GM12878 (cell line): Measurements from ENCODE around the gene HLA-G. TPM values are rescaled to one million over a fixed set of nuclear protein-coding genes. Genes with fewer than 3 reads are reported as not detected.

ENCODE experiments used
- ATAC-seq: fragments of 200-7000 bp; cut with Tn5 transposase; 3 replicates; pipeline ENCODE4 v1.9.1; 2020; ENCODE audit warnings: mild to moderate bottlenecking, moderate library complexity
- BruUV-seq: library from RNA; stranded (reverse); fragments of 400-500 nt; replicated peaks from 2 replicates; lab custom pipeline; 2021; lab: Mats Ljungman, UMichigan
- CTCF ChIA-PET: fragments of 300-600 bp; sonication (Branson Sonifier 250); formaldehyde crosslinking; extraction: SDS; loops from one replicate; lab custom pipeline; 2021; ENCODE audit warnings: inconsistent platforms; lab: Yijun Ruan, JAX
- POLR2A ChIA-PET: fragments of 350-600 bp; formaldehyde crosslinking; extraction: SDS; loops from one replicate; lab custom pipeline; 2021; ENCODE audit warnings: inconsistent platforms; lab: Charles Lee
- RAD21 ChIA-PET: fragments of 300-600 bp; sonication (Branson Sonifier 250); formaldehyde crosslinking; loops from one replicate; lab custom pipeline; 2023; ENCODE audit warnings: antibody characterized with exemption; ENCODE audit not compliant: unreplicated experiment; lab: Charles Lee
- SMC1A ChIA-PET: fragments of 300-600 bp; sonication (Branson Sonifier 250); formaldehyde crosslinking; loops from one replicate; lab custom pipeline; 2023; ENCODE audit not compliant: unreplicated experiment, uncharacterized antibody; lab: Charles Lee
- DNase-seq: peaks from one replicate; pipeline ENCODE4 v3.0.0-alpha.2; 2011; ENCODE audit warnings: low read depth, low spot score
- FAIRE-seq: peaks from 3 replicates; lab custom pipeline; 2011; peaks lifted over from hg19 to GRCh38; lab: Jason Lieb, UNC
- H2AFZ ChIP-seq: 2 replicates; pipeline ENCODE4 v1.6.0; 2011; ENCODE audit warnings: low read depth, low read length, control low read depth; ENCODE audit not compliant: control insufficient read depth
- H3K27ac ChIP-seq: 2 replicates; pipeline ENCODE4 v1.5.1; 2011; ENCODE audit warnings: control low read depth; ENCODE audit not compliant: control insufficient read depth, insufficient read depth
- H3K27me3 ChIP-seq, 2 experiments: replicated peaks in 1 of 2; 2 replicates each; pipeline versions ENCODE4 v1.6.0 to v1.6.1; 2011; ENCODE audit warnings: low read length in 1 of 2; ENCODE audit not compliant: control insufficient read depth in 2 of 2, insufficient read depth in 2 of 2
- H3K36me3 ChIP-seq, 2 experiments: 2 replicates each; pipeline ENCODE4 v1.5.1; 2011; ENCODE audit warnings: low read length in 1 of 2; ENCODE audit not compliant: control insufficient read depth in 2 of 2, insufficient read depth in 2 of 2
- H3K4me1 ChIP-seq: 2 replicates; pipeline ENCODE4 v1.6.1; 2011; ENCODE audit warnings: mild to moderate bottlenecking, low read length, moderate library complexity, mixed read lengths; ENCODE audit not compliant: control insufficient read depth, insufficient read depth
- H3K4me2 ChIP-seq: 2 replicates; pipeline ENCODE4 v1.6.0; 2011; ENCODE audit warnings: control low read depth; ENCODE audit not compliant: control insufficient read depth, insufficient read depth
- H3K4me3 ChIP-seq: fragments of 200-600 bp; sonication (generic); 2 replicates; pipeline ENCODE4 v1.5.1; 2016
- H3K79me2 ChIP-seq: 2 replicates; pipeline ENCODE4 v1.6.0; 2011; ENCODE audit warnings: low read length; ENCODE audit not compliant: control insufficient read depth, insufficient read depth
- H3K9ac ChIP-seq: 2 replicates; pipeline ENCODE4 v1.8.0; 2011; ENCODE audit warnings: low read length, control low read depth, mixed read lengths; ENCODE audit not compliant: control insufficient read depth, insufficient read depth
- H3K9me3 ChIP-seq: replicated peaks from 3 replicates; pipeline ENCODE4 v1.5.1; 2011; ENCODE audit warnings: mild to moderate bottlenecking, low read length; ENCODE audit not compliant: control insufficient read depth, insufficient read depth
- H4K20me1 ChIP-seq: 2 replicates; pipeline ENCODE4 v1.6.0; 2011; ENCODE audit not compliant: control insufficient read depth, insufficient read depth
- CHD1 ChIP-seq: IDR thresholded peaks from 2 replicates; pipeline ENCODE4 v1.6.1; 2012; ENCODE audit warnings: low read depth, low read length, improper control_type of control experiment
- EED ChIP-seq: sonication (generic); IDR thresholded peaks from 2 replicates; pipeline ENCODE4 v1.6.1; 2016; ENCODE audit warnings: antibody characterized with exemption, low read depth
- IKZF1 ChIP-seq: fragments of 450-650 bp; conservative IDR thresholded peaks from 2 replicates; pipeline ENCODE4 v1.6.1; 2017; ENCODE audit warnings: antibody characterized with exemption, mild to moderate bottlenecking
- LARP7 ChIP-seq: fragments of 450-650 bp; IDR thresholded peaks from 2 replicates; pipeline ENCODE4 v1.6.1; 2017; ENCODE audit warnings: mild to moderate bottlenecking
- NFXL1 ChIP-seq: fragments of 450-650 bp; IDR thresholded peaks from 2 replicates; pipeline ENCODE4 v1.6.1; 2017; ENCODE audit warnings: antibody characterized with exemption, mild to moderate bottlenecking, borderline replicate concordance
- PAX5 ChIP-seq: IDR thresholded peaks from 2 replicates; pipeline ENCODE4 v1.6.1; 2011; ENCODE audit warnings: low read depth, low read length, borderline replicate concordance
- POLR2A ChIP-seq: IDR thresholded peaks from 2 replicates; pipeline ENCODE4 v1.6.1; 2011; ENCODE audit warnings: low read depth, mild to moderate bottlenecking, low read length
- RAD21 ChIP-seq: IDR thresholded peaks from 2 replicates; pipeline ENCODE4 v1.6.1; 2011; ENCODE audit warnings: mild to moderate bottlenecking, low read depth, low read length, moderate library complexity; ENCODE audit not compliant: insufficient read depth
- RFX5 ChIP-seq: IDR thresholded peaks from 2 replicates; pipeline ENCODE4 v1.6.1; 2011; ENCODE audit warnings: low read depth, low read length, improper control_type of control experiment
- SMAD1 ChIP-seq: fragments of 450-650 bp; IDR thresholded peaks from 2 replicates; pipeline ENCODE4 v1.6.1; 2018; ENCODE audit warnings: mild to moderate bottlenecking, low read depth; ENCODE audit not compliant: partially characterized antibody
- TCF12 ChIP-seq: IDR thresholded peaks from 2 replicates; pipeline ENCODE4 v1.6.1; 2011; ENCODE audit warnings: low read depth, mild to moderate bottlenecking, low read length
- ZNF217 ChIP-seq: fragments of 450-650 bp; IDR thresholded peaks from 2 replicates; pipeline ENCODE4 v1.6.1; 2017; ENCODE audit warnings: antibody characterized with exemption, mild to moderate bottlenecking
- WGBS: methylation state at CpG from one replicate; pipeline ENCODE4 v1.1.6; 2016; ENCODE audit warnings: low lambda C conversion rate; ENCODE audit not compliant: insufficient replicate concordance, insufficient coverage; ENCODE audit errors: missing lambda C conversion rate; 5-methylcytosine and 5-hydroxymethylcytosine counted together
- in situ Hi-C: fragments of 300-500 bp; cut with MboI; formaldehyde crosslinking; loops from 9 replicates; pipeline ENCODE4 v1.14.3; 2018; ENCODE audit warnings: mixed read lengths
- intact Hi-C: fragments of 100-400 bp; cut with micrococcal nuclease; formaldehyde crosslinking; loops from one replicate; pipeline ENCODE4 v1.14.2; 2022; ENCODE audit not compliant: unreplicated experiment
- polyA plus RNA-seq, 11 experiments: library from polyadenylated mRNA; depleted of rRNA in 4 of 11; unstranded in 6 of 11; stranded (reverse) in 5 of 11; fragments of >200 nt; fragmentation: Nextera tagmentation in 4 of 11; fragmentation: Illumina TruSeq in 1 of 11; extraction: Ambion mirVana in 4 of 11; extraction: Trizol in 1 of 11; gene quantifications; 1 replicate in 1 of 11; 2 replicates in 10 of 11; pipeline versions ENCODE4 v1.2.1 to v1.2.3, GENCODE V29; 2011 to 2016; ENCODE audit warnings: inconsistent platforms in 2 of 11, missing spikeins in 2 of 11, low read depth in 1 of 11
- total RNA-seq, 4 experiments: library from RNA; depleted of rRNA in 3 of 4; stranded (reverse); fragments of >200 nt in 3 of 4; fragmentation: Illumina TruSeq in 1 of 4; extraction: Trizol in 1 of 4; gene quantifications; 2 replicates each; pipeline versions ENCODE4 v1.2.1 to v1.2.3, GENCODE V29; 2013 to 2021
- TF ChIP-seq, protein P1 (sequence below): fragments of 150-350 bp; IDR thresholded peaks from 2 replicates; pipeline ENCODE4 v1.6.1; 2014; ENCODE audit warnings: mild to moderate bottlenecking, low read depth, low read length
- TF ChIP-seq, protein P2 (sequence below): fragments of 450-650 bp; IDR thresholded peaks from 2 replicates; pipeline ENCODE4 v1.6.1; 2016; ENCODE audit warnings: mild to moderate bottlenecking, moderate library complexity, borderline replicate concordance

HLA-G gene
- total and polyA plus RNA-seq, 10 of the 15 experiments (the other 5 are each of a cell fraction or from before 2014, with no cell fraction given), result 0.10 to 2.9 (median 1.3) TPM; not detected in 5

DNA sequence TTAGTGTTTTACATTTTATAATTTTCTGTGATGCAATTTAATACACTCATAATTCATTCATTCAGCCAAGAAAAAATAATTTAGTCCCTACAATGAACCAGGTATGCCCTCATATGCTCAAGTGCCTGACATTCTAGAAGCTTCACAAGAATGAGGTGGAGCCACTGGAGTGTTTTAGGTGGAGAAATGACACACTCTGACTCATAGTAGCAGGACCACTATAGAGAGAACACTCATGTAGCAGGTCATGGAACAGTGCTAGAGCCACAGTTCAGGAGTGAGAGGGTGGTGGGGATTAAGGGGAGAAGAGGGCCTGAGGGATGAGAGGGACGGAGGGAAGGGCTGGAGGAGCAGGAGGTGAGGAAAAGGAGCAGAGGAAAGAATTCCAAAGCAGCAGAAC is 1.4 kb upstream of the HLA-G start (continued):
- TF ChIP-seq, protein P1, sequence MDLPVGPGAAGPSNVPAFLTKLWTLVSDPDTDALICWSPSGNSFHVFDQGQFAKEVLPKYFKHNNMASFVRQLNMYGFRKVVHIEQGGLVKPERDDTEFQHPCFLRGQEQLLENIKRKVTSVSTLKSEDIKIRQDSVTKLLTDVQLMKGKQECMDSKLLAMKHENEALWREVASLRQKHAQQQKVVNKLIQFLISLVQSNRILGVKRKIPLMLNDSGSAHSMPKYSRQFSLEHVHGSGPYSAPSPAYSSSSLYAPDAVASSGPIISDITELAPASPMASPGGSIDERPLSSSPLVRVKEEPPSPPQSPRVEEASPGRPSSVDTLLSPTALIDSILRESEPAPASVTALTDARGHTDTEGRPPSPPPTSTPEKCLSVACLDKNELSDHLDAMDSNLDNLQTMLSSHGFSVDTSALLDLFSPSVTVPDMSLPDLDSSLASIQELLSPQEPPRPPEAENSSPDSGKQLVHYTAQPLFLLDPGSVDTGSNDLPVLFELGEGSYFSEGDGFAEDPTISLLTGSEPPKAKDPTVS, result no peak
- TF ChIP-seq ZNF217, result no peak
- TF ChIP-seq LARP7, result no peak
- TF ChIP-seq RAD21, result no peak
- no peak for TF ChIP-seq IKZF1

DNA sequence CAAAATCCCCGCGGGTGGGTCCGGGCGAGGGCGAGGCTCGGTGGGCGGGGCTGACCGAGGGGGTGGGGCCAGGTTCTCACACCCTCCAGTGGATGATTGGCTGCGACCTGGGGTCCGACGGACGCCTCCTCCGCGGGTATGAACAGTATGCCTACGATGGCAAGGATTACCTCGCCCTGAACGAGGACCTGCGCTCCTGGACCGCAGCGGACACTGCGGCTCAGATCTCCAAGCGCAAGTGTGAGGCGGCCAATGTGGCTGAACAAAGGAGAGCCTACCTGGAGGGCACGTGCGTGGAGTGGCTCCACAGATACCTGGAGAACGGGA is 809 bp downstream of the HLA-G start:
- no peak for ATAC-seq
- intact Hi-C loops, result no loop called here
- Histone ChIP-seq H3K9ac (no peak overlapping the region), H3K4me1 (no peaks in the 10 kb centered on the region), H3K27ac (no peak overlapping the region), H3K27me3 (peaks cover 3 to 4% of the 10 kb centered on the region in 2 experiments; a peak in 2 of 4 replicates), H3K4me2 (no peak overlapping the region), H2AFZ (no peak overlapping the region), H3K79me2 (no peaks in the 10 kb centered on the region)
- ChIA-PET SMC1A (no interaction called here), RAD21 (no interaction called here), CTCF (no interaction called here)
- no peak for DNase-seq
- TF ChIP-seq POLR2A (no peak), SMAD1 (no peak), PAX5 (no peak), TCF12 (no peak), RAD21 (no peak), RFX5 (no peak), NFXL1 (no peak), EED (no peak), CHD1 (no peak)
- TF ChIP-seq, protein P2, sequence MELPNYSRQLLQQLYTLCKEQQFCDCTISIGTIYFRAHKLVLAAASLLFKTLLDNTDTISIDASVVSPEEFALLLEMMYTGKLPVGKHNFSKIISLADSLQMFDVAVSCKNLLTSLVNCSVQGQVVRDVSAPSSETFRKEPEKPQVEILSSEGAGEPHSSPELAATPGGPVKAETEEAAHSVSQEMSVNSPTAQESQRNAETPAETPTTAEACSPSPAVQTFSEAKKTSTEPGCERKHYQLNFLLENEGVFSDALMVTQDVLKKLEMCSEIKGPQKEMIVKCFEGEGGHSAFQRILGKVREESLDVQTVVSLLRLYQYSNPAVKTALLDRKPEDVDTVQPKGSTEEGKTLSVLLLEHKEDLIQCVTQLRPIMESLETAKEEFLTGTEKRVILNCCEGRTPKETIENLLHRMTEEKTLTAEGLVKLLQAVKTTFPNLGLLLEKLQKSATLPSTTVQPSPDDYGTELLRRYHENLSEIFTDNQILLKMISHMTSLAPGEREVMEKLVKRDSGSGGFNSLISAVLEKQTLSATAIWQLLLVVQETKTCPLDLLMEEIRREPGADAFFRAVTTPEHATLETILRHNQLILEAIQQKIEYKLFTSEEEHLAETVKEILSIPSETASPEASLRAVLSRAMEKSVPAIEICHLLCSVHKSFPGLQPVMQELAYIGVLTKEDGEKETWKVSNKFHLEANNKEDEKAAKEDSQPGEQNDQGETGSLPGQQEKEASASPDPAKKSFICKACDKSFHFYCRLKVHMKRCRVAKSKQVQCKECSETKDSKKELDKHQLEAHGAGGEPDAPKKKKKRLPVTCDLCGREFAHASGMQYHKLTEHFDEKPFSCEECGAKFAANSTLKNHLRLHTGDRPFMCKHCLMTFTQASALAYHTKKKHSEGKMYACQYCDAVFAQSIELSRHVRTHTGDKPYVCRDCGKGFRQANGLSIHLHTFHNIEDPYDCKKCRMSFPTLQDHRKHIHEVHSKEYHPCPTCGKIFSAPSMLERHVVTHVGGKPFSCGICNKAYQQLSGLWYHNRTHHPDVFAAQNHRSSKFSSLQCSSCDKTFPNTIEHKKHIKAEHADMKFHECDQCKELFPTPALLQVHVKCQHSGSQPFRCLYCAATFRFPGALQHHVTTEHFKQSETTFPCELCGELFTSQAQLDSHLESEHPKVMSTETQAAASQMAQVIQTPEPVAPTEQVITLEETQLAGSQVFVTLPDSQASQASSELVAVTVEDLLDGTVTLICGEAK, result no peak
- TF ChIP-seq, all 136 proteins: peak for 0
- no peak overlapping the region for H3K4me3 ChIP-seq
- BruUV-seq, result no TSS peak
- H3K36me3 ChIP-seq, result no peaks in the 10 kb centered on the region
- H3K9me3 ChIP-seq, result no peaks in the 10 kb centered on the region
- 44% methylated on average over 26 of the region's 26 CpGs for WGBS
- FAIRE-seq, result no peak
- in situ Hi-C loops, result no loop called here
- H4K20me1 ChIP-seq, result no peaks in the 10 kb centered on the region
- POLR2A ChIA-PET, result no interaction called here
